Lower lobe of right lung (tissue), 2 donors: Measurements from ENCODE around the gene UBE2H. TPM values are rescaled to one million over a fixed set of nuclear protein-coding genes. Genes with fewer than 3 reads are reported as not detected.

Experiments used
- ATAC-seq, 2 donors: fragments of 200-7000 bp; cut with Tn5 transposase; one replicate each; pipeline ENCODE4 v1.9.1; 2020 to 2022; ENCODE audit warnings: mild to moderate bottlenecking in 2 of 2, moderate library complexity in 2 of 2
- DNase-seq: peaks from one replicate; pipeline ENCODE4 v3.0.0-alpha.2; 2020
- H3K27ac ChIP-seq: fragments of 200-600 bp; one replicate; pipeline ENCODE4 v1.8.0; 2022
- H3K27me3 ChIP-seq: fragments of 200-600 bp; one replicate; pipeline ENCODE4 v1.8.0; 2022; ENCODE audit warnings: low read depth
- H3K36me3 ChIP-seq: fragments of 200-600 bp; one replicate; pipeline ENCODE4 v1.8.0; 2022; ENCODE audit warnings: mild to moderate bottlenecking
- H3K4me1 ChIP-seq: fragments of 200-600 bp; one replicate; pipeline ENCODE4 v1.8.0; 2022
- H3K4me3 ChIP-seq: fragments of 200-600 bp; one replicate; pipeline ENCODE4 v1.8.0; 2022; ENCODE audit warnings: mild to moderate bottlenecking
- H3K9me3 ChIP-seq: fragments of 200-600 bp; one replicate; pipeline ENCODE4 v1.8.0; 2022
- intact Hi-C: fragments of 100-400 bp; cut with DNase I; formaldehyde crosslinking; loops from one replicate; pipeline ENCODE4 v1.11.0; 2022
- total RNA-seq: library from RNA; stranded (reverse); fragmentation: NEBNext Ultra II Directional; extraction: Animal tissue kit (Norgen Biotek cat#: 25700); gene quantifications from one replicate; pipeline ENCODE4 v1.2.1, GENCODE V29; 2021
- TF ChIP-seq, protein P1 (sequence below): fragments of 200-600 bp; IDR thresholded peaks from one replicate; pipeline ENCODE4 v1.8.0; 2022; ENCODE audit warnings: antibody characterized with exemption, mild to moderate bottlenecking
- donor health status: DM: no; HTN: yes; CAD: no; lungs with severe emphysema.

UBE2H gene
- total RNA-seq, 1 donor from 2014 or later = 76.7 TPM

DNA sequence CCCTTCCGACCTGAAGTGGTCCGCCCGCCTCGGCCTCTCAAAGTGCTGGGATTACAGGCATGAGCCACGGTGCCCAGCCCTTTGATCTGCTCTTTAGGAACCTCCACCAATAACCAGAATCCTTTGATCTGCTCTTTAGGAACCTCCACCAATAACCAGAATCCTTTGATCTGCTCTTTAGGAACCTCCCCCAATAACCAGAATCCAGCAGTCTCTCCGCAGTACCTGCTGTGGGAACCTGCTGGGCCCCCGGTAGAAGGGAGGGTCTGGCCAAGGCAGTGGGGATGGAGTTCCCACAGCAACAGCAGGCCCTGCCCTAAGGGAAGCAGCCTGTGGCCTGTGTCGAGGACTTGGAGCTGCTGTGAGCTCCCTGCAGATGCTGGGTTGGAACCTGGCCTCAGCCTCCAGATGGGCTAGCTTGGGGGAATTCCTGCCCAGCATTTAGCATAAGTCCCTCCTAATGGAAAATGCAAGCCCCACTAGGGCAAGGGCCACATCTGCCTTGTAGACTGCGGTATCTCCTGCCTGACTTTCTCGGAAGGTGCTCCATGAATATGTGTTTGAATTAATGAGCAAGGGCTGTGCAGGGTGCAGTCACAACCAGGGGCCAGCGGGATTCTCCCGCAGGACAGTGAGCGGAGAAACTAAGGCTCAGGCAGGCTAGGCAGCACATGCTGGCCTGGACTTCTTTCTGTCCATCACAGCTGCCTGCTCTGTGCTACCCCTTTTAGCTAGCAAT lies 165.8 kb downstream of the UBE2H start:
- no peak for ATAC-seq
- H3K36me3 ChIP-seq = no peaks in the 10 kb centered on the region
- no peak overlapping the region for H3K27ac ChIP-seq
- TF ChIP-seq, protein P1, sequence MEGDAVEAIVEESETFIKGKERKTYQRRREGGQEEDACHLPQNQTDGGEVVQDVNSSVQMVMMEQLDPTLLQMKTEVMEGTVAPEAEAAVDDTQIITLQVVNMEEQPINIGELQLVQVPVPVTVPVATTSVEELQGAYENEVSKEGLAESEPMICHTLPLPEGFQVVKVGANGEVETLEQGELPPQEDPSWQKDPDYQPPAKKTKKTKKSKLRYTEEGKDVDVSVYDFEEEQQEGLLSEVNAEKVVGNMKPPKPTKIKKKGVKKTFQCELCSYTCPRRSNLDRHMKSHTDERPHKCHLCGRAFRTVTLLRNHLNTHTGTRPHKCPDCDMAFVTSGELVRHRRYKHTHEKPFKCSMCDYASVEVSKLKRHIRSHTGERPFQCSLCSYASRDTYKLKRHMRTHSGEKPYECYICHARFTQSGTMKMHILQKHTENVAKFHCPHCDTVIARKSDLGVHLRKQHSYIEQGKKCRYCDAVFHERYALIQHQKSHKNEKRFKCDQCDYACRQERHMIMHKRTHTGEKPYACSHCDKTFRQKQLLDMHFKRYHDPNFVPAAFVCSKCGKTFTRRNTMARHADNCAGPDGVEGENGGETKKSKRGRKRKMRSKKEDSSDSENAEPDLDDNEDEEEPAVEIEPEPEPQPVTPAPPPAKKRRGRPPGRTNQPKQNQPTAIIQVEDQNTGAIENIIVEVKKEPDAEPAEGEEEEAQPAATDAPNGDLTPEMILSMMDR = no peak
- H3K4me3 ChIP-seq = no peak overlapping the region
- no peaks in the 10 kb centered on the region for H3K9me3 ChIP-seq
- intact Hi-C loops = no loop called here
- H3K4me1 ChIP-seq = peaks cover 37% of the 10 kb centered on the region
- no peak for DNase-seq
- peaks cover 64% of the 10 kb centered on the region for H3K27me3 ChIP-seq

DNA sequence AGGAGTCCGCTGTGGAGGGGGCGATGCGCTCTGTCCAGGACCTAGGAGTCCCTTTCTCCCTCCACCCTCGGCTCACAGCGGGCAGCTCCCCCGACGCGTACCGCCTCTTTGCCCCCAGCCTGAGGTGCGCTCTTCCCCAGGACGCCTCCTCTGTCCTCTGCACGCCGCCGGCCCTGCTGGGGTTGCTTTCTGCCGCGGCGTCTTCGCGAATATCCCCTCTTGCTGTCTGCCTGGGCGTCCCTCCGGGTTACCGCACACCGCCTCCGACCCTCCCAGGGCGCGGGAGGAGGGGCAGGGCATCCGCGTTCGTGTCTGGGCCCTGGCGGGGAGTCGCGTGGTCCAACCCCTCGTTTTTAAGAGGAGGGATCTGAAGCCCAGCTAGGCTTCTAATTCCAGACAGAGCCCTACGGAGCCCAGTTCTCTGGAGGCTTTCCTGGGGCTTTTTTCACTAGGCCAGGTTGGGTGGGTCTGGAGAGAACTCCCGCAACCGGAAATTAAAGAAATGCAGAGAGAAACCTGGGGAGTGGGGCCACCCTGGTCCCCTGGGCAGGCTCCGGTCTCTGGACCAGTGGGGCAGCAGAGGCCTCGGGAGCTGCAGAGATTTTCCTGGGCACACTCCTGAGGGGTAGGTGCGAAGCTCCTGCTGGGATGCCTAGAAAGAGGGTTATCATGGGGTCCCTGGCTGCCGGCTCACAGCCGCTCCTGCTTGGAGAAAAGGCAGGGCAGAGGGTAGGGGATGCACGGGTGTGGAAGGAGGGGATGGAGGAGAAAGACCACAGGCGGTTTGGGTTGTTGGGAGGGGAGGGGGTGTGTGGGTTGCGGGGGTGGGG lies 166.9 kb downstream of the UBE2H start:
- Histone ChIP-seq H3K27me3 (peaks cover 75% of the 10 kb centered on the region), H3K4me3 (peak overlapping the region; percentile 7), H3K36me3 (no peaks in the 10 kb centered on the region), H3K4me1 (peaks cover 48% of the 10 kb centered on the region), H3K27ac (no peak overlapping the region), H3K9me3 (no peaks in the 10 kb centered on the region)
- ATAC-seq = peak in 1 of 2 donors; percentile 3
- intact Hi-C loops = no loop called here
- no peak for DNase-seq
- TF ChIP-seq, protein P1 = no peak

DNA sequence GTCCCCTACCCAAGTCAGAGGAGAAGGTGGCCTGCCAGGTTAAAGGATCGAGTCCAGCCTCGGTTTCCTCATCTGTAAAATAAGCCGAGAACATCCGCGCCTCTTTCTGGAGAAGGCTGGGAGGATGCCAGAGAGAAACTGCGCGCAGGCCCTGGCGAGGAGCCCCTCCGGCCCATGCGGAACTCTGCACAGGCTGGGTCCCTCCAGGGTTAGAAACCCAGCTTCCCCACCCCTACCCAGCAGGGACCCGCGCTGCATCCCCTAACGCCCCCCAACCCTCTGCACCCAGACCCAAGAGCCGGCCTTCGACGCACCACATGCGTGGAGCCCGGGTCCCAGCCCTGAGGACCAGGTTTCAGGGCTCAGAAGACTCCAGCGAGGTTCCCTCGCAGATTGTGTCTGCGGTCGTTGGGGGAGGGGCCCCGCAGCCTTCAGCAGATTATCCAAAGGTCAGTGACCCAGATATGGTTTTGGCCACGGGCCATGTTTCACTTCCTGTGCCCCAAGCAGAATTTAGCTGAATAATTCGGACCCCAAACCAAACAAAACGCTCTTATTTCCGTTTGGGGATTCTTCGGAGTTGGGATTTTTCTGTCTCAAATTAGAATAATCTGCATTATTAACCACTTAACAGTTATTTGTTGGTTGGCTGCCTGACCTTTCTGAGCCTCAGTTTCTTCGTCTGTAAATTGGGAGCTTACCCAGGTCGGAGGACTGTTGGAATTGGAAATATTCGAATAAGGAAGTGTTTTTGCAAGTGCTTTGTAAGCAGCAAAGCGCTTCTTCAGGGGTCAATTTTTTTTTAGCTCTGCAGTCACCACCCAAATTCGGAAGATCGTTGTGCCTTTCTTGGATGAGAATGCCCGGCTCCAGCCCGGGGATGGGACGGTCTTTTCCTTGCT lies 167.7 kb downstream of the UBE2H start:
- no peak overlapping the region for H3K27ac ChIP-seq
- TF ChIP-seq, protein P1 = no peak
- ATAC-seq = no peak
- peak overlapping the region; percentile 7 for H3K4me3 ChIP-seq
- no peaks in the 10 kb centered on the region for H3K36me3 ChIP-seq
- intact Hi-C loops = no loop called here
- H3K9me3 ChIP-seq = no peaks in the 10 kb centered on the region
- DNase-seq = no peak
- peaks cover 57% of the 10 kb centered on the region for H3K4me1 ChIP-seq
- H3K27me3 ChIP-seq = peaks cover 81% of the 10 kb centered on the region

DNA sequence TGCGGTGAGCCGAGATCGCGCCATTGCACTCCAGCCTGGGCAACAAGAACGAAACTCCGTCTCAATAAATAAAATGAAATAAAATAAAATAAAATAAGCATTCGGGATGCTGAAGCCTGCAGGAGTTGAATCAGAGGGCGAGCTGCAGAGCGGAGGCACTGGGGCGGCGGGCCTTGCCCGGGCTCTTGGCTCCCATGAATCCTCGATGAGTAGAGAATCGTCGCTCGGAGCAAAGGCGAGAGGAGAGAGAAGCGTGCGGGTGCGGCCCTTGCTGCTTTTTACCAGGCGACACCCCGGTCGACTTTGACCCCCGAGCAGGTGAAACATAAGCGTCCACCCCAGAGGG lies 168.3 kb downstream of the UBE2H start:
- DNase-seq (no peak), ATAC-seq (no peak)
- H3K27me3 ChIP-seq = peaks cover 83% of the 10 kb centered on the region
- intact Hi-C loops = no loop called here
- H3K9me3 ChIP-seq = no peaks in the 10 kb centered on the region
- no peak overlapping the region for H3K4me3 ChIP-seq
- H3K36me3 ChIP-seq = no peaks in the 10 kb centered on the region
- H3K4me1 ChIP-seq = peaks cover 63% of the 10 kb centered on the region
- H3K27ac ChIP-seq = no peak overlapping the region
- TF ChIP-seq, protein P1 = no peak

DNA sequence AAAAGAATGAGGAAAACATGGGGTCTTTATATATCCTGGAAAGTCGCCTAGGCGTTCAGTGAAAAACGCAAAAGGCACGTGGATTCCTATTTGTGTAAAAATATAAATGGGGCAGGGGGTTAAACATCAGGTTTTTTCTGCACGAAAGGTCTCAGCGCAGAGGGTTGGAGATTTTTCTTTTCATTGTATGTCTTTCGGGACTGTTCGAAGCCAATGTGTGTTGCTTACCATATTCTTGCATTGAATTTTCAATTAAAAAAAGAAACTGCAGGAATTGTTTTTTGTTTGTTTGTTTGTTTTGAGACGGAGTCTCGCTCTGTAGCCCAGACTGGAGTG lies 169.2 kb downstream of the UBE2H start:
- no peaks in the 10 kb centered on the region for H3K9me3 ChIP-seq
- no peak overlapping the region for H3K4me3 ChIP-seq
- no peaks in the 10 kb centered on the region for H3K36me3 ChIP-seq
- ATAC-seq = no peak
- peaks cover 92% of the 10 kb centered on the region for H3K27me3 ChIP-seq
- H3K27ac ChIP-seq = no peak overlapping the region
- peaks cover 71% of the 10 kb centered on the region for H3K4me1 ChIP-seq
- no peak for DNase-seq
- TF ChIP-seq, protein P1 = no peak
- intact Hi-C loops = no loop called here
